ENCODE data around the gene FSTL1.
"Not testable (repeated sequence)": the region's sequence is repeated elsewhere in the genome, so short reads cannot be mapped to it uniquely, and the experiment has no call there.

The FSTL1 gene

DNA sequence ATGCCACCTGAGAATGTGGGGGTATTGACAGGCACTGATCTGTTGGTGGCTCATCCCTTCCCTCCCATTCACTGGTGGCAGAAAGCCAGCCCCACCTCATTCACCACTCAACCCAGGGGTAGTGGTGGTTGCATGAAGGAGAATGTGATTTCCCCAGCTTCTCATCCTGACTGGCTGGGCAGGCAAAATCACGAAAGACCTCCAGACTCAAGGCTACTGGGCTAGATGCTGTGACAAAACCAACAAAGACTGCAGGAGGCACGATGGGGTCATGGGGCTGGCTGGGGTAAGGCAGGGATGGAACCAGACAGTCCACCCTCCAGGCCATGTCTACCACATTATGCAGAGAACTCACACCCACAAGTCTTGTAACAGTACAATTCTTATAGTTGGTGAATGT, 33.9 kb downstream of the FSTL1 start:
- no peak for DNase-seq

DNA sequence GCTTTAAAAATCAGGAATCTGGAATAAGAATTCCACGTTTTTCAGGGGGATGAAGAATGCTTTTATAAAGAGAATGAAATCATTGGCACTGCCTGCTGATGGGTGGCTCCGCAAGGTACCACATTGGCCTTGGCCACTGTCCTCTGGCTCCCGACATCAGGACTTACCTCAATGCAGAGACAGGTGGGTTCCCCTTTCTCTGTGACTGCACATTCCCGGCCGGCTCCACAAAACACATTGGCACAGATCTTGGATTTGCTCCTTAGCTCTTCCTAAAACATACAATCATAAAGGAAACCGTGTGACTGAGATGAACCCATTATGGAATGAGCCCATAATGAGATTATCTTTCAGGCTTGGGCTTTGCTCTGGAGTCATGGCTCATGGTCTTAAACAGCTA, 35.0 kb downstream of the FSTL1 start:
- DNase-seq: no peak

DNA sequence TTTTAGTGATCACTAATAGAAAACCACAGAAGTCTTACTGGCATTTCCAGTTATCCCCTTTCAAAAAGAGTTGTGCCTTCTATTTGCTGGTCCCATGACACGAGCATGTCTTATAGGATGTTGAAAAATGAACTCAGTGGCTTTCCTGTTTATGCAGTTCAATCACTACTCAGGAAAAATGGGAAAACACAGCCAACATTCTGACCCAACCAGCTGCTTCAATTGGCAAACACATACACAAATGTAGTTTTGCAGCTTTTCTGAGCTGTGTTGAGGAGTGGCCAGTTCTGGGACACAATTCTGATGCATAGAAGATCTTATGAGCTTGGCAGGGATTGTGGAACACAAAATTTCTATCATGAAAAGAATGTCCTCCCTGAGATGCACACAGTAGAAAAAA, 40.3 kb downstream of the FSTL1 start:
- DNase-seq: no peak

DNA sequence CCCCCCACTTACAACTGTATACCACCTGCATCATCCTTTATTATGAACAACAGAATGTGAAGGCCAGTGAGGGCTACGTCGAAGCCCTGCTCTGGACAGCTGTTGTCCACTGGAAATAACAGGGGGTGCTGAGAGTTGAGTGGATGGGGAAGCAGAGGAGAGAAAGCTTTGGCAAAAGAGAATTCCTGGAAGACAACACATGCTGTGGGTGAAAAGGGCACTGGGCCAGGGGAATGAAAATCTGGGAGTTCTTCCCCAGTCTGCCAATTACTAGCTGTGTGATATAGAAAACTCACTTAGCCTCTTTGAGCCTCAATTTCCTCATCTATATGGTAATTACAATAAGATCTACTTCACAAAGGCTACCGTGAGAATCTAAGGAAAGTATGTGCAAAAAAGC, 40.7 kb downstream of the FSTL1 start:
- no peak for DNase-seq

DNA sequence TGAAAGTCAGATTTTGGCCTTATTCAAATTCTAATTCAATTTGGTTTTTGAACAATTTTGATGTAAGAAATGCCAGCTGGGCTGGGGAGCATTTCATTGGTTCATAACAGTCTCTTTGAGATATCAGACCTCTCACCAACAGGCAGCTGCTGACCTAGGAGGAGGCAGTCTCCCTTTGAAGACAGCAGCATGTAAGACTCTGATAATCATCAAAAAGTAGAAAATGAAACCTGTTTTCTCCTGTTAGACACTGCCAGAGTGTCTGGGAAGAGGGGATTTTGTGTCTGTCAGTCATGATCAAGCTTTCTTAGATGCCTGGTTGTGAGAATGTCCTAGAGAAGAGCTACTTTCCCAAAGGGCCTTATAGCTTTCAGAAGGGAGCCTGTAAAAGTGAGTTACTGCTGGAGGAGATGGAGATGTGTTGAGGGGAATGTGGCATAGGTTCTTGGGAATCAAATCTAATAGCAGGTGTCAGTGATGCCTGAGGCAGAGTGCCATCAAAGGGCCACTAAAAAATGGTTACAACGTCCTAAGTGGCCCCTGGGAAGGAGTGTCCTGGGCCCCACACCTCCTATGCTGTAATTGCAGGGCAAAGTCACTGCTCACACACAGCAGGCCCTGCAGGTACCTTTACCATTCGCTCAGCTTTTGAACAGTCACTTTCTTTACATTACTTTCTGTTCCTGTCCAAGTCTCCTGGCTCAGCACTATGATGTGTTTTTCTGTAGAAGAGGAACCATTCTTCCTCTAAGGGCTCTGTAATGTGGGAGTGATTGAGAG, 43.1 kb downstream of the FSTL1 start:
- peak; percentile 6 to 53 (median 34) for DNase-seq

DNA sequence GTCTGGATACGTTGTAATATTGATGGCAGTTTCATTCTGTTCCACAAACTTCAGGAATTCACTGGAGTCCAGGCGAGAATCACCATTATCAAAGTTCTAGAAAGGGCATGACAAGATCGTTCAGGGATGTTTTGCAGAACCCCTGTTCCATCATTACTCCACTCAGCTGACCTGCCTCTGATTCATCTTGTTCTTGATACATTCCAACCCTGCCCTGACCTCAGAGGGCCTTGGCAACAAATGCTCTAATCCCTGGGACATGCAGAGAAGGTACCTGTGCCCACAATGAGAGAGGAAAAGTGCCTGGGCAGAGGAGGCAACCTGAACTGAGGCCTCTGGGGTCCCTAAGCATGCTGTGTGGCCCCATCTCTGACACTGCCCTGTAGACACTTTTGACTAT, 45.9 kb downstream of the FSTL1 start:
- no peak for DNase-seq

DNA sequence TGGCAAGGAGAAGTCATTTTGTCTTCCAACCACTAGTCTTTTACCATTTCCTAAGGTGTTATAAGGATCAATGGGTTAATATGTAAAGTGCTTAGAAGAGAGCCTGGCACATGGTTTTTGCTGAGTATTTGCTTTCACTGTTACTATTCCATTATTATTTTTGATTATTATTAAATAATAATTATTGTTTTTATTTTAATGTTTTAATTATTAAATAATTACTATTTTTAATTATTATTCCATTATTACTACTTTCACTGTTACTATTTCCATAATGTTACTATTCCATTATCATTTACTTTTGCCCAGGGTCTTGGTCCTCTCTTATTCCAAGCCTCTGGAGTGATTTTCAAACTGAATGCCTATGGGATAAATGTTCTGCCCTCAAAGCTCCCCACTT, 48.5 kb downstream of the FSTL1 start:
- DNase-seq: no peak

DNA sequence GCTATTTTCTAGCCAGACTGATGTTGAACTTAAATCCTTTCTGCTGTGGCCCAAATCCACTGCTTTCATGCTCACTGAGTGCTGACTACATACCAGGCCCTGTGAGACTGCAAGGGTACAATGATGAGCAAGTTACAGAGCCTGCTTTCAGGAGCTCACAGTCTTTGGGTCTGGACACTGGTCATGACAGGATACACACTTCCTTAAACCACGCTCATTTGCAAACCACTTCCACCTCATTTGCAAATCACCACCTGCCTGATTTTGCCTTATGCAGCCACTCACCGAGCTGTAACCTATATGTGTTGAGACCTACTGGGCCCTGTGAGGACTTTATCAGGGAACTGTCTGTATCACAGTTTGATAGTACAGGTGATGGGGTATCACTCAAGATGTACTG, 51.4 kb downstream of the FSTL1 start:
- no peak for DNase-seq

DNA sequence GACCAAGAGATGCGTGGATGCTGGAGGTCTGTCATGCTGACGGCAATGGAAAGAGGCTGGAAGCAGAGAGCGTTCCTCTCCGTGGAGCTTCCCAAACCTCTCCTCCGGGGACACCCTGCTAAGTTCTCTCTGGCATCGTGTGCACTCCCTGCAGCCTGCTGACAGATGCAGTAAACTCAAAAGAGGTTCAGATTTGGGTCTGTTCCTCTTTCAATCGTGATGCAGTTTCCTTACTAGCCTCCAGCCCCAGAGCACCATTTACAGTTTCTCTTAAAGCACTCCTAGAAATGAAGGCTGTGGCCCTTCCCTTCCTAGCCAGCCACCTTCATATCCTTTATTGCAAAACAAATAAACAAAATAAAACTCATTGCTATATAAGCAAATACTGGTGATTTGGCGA, 54.3 kb downstream of the FSTL1 start:
- DNase-seq: no peak

DNA sequence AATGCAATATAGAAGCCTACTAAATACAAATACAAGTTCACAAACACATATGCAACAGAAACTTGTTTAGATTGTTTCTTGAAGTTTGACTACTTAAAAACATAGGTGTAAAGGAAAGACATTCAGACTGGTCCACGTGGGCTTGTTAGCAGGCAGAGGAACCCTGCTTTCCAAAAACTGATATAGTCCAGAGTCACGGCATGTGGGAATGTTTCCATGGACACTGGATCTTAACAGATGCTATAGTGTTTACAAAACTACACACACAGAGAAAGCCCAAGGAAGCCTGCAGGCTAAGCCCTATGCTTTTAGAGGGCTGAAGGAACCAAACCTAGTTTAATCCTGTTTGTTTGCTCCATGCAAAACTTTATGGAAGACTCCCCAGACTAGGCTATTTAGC, 56.4 kb downstream of the FSTL1 start:
- DNase-seq: no peak

DNA sequence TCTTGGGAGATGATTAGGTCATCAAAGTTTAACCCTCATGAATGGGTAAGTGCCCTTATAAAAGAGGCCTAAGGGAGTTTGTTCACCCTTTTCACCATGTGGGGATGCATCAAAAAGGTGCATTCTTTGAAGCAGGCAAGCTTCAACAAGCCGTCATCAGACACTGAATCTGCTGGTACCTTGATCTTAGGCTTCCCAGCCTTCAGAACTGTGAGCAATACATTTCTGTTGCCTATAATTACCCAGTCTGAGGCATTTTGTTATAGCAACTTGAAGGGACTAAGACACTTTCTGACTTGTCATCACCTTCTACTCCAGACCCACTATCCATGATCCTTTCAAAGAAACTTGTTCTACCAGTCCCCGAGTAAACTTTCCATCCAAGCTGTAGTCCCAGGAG, 57.0 kb downstream of the FSTL1 start:
- no peak for DNase-seq

DNA sequence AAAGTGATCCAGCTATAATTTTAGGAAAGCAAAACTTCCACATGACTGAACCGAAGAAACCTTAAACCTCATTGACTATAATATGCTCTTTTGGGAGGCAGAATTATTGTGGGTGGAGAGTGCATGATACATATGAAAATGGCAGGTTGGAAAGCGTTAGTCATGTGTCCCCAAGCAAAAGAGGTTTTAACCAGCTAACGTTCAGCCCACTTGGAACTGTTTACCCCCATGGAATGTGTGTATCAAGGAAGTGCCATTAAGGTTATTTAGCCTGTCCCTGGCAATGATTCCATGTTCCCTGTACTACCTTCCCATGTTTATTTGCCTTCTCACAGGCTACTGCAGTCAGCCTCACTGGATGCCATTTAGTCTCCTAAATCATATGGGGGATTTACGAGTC, 57.5 kb downstream of the FSTL1 start:
- no peak for DNase-seq

DNA sequence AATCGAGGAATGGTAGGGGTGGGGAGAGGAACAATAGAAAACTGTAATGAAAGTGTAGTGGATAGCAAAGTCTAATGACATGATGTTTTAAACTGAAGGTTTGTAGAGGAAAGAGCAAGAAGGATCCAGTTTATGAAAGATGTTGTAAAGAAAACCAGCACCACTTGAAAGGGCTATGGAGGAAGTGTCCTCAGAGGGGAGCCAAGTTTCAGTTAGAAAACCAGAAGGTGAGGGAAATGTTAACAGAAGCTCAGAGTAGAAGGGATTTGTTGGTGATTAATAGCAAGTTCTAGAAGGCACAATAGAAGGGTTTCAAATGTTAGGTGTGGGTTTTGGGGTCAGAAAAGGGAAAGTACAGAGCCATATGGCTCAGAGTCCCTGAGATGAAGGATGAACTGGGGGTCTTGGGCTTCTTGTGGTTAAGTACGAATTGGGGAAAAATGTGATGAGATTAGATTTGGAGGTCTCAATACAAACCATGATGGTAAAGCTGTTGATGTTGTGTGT, 67.8 kb downstream of the FSTL1 start:
- DNase-seq: no peak

DNA sequence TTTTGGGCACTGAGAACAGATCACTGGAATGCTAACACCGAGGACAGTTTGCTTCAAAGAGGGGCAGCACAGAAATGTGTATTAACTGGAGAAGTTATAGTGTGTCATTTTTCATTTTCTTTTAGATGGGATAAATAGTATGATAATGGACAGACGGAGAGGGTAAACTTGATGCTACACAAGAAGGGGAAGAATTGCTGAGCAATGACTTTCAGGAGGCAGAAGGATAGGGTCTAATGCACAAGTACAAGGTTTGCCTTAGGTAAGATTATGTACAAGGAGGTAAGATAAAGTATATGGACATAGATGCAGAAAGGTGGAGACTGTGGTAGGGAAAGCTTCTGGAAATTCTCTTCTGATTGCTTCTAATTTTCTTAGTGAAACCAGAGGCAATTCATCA, 69.3 kb downstream of the FSTL1 start:
- no peak for DNase-seq

DNA sequence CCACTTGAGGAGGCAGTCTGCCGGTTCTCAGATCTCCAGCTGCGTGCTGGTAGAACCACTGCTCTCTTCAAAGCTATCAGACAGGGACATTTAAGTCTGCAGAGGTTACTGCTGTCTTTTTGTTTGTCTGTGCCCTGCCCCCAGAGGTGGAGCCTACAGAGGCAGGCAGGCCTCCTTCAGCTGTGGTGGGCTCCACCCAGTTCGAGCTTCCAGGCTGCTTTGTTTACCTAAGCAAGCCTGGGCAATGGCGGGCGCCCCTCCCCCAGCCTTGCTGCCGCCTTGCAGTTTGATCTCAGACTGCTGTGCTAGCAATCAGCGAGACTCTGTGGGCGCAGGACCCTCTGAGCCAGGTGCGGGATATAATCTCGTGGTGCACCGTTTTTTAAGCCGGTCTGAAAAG, 72.8 kb downstream of the FSTL1 start:
- DNase-seq: not testable (repeated sequence)

DNA sequence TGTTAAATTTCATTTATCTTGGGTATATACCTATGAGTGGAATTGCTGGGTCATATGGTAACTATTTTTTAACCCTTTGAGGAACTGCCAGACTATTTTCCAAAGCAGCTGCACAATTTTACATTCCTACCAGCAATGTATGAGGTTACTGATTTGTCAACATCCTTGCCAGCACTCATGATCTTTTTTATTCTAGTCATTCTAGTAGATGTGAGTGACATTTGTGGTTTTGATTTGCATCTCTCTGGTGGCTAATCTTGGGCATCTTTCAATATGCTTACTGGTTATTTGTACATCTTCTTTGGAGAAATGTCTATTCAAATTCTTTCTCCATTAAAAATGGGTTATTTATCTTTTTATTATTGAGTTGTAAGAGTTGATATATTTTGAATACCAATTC, 80.3 kb downstream of the FSTL1 start:
- no peak for DNase-seq

DNA sequence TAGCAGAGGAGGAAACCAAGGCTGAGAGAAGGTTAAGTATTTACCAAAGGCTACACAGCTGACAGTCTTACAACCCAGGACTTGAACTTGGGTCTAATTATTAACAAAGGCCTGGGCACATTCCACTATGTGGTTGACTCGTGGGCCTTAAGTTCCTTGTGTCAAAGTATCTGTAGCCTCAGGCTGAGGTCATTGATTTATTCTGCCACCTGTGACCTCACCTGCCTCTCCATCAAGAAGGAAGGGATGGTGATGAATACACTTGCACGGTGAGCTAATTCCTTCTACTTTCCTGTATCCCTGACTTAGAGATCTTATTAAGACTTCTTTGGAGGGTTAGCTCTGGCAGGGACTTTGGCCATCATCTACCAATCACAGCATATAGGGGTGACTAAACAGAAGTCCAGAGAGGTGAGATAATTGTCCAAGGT, 81.7 kb downstream of the FSTL1 start:
- no peak for DNase-seq

DNA sequence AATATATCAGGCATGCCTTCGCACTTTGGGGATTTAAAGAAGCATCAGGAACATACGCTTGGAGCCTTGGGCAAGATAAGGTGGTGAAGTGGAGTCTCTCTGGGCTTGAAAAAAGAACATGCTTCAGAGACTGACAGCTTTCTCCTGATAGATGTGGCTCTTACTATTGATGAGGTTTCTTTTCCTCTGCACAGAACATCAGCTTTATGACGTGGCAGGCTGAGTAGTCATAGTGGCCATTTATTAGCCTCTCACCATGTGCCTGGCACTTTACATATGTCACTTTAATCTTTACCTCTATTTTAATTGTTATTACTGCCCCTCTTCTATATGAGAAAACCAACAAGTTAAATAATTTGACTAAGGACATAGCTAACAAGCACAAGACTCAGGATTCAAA, 82.6 kb downstream of the FSTL1 start:
- no peak for DNase-seq

DNA sequence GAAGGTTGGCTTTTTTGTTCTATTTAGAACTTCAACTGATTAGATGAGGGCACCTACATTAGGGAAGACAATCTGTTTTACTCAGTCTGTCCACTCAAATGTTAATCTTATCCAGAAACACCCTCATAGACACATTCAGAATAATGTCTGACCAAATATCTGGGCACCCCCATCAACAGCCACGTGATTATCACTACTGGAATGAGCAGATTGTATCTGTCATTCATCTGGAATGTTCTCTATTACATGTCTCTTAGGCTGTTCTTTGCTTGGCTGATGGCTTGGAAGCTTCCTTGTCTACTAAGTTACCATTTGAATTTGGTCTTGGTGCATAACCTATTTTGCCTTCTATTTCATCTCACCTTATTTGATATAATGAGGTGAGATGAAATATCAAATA, 86.0 kb downstream of the FSTL1 start:
- DNase-seq: no peak

DNA sequence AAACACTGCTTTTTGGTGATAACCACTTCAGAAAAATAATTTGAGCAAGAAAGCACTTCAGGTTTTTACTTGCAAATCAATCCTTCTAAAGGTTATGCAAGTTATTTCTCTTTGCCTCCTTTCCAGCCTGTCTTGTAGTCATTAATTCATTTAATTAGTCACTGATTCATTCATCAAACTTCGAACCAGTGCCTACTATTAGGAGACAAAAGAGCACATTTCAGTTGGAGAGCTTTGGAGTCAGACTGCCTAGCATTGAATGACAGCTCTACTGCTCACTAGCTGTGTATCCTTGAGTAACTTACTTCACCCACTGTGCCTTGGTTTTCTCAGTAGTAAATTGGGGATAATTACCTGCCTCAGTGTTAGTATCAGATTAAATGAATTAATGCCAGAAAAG, 86.7 kb downstream of the FSTL1 start:
- no peak for DNase-seq

DNA sequence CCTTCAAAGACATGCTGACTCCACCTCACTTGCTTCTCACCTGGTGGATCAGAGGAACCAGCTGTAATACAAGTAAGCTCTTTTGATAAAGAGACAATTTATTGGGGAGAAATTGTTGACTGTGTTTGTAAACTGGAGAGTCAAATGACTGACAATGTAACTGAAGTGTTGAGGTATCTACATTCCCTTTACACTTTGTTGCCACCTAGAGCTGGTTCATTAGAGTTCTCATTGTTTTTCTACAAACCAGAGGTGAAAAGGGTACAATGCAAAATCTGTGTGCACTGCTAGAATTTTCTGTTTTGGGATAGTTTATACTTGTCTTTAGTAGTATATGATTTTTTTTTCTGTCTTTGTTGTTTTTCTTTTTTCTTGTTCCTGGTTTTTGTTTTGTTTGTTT, 93.0 kb downstream of the FSTL1 start:
- no peak for DNase-seq

DNA sequence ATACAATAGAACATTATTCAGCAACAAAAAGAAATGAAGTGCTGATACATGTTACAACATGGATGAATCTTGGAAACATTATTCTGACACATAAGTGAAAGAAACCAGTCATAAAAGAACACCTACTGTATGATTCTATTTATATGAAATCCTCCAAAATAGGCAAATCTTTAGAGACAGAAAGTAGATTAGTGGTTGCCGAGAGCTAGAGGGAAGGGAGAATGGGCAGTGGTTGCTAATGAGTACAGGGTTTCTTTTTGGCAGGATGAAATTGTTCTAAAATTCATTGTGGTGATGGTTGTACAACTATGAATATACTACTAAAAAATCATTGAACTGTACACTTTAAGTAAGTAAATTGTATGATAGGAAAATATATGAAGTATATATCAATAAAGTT, 95.3 kb downstream of the FSTL1 start:
- no peak for DNase-seq

DNA sequence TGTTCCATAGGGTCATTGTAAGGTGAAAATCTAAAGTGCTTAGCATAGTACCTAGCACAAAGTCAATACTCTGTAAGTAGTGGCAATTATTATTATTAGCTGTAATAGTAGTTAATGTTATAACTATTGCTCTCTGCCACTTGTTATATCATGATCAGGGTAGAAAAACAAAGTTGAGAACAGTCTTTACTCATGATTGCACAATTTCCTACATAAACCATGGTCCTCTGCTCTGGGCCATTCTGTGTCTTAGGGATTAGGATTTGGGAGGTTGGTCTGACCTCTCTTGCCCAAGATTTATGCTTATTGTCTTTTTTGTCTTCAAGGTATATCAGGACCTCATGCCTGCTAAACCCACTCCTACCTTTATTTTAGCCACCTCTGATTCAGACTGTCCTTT, 97.3 kb downstream of the FSTL1 start:
- DNase-seq: no peak

DNA sequence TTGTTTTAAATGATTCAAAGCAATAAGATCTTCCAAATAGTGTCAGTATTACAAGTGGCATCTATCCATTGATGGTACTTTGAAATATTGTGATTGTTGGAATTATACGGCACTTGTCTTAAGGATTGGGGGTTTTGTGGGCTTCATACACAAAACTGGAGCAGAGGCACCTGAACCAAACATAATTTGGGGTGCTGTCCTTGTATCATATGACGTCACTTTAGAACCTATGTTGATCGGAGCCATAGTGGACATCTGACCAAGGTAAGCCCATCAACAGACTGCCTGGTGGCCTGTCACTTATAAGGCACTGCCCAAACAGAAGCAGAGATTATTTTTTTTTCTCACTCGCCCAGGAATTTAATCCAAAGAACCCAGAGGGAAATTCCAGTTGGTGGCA, 98.8 kb downstream of the FSTL1 start:
- DNase-seq: no peak

DNA sequence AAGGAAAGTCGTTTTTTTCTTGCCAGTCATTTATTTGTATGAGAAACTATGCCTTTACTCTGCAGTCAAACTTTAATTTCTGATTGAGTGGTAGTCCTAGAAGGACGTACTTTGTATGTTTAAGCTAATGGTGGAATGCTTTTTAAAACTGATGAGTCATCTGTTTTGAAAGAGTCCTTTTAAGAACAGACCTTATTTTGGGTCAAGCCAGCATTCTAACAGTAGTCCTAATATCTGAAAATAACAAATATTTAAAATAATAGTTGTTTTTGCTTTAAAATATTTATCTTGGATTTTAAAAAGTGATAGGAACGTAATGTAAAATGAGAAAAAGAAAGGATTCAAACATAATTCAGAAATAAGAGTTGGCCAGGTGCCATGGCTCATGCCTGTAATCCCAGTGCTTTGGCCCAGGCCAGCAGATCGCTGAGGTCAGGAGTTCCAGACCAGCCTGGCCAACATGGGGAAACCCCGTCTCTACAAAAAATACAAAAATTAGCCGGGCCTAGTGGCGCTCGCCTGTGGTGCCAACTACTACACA, 100.3 kb downstream of the FSTL1 start:
- DNase-seq: peak; percentile 20 to 62 (median 32)

All from suppressor macrophage (primary cell).